Measurements from ENCODE around the gene SERPING1.

The SERPING1 gene

DNA sequence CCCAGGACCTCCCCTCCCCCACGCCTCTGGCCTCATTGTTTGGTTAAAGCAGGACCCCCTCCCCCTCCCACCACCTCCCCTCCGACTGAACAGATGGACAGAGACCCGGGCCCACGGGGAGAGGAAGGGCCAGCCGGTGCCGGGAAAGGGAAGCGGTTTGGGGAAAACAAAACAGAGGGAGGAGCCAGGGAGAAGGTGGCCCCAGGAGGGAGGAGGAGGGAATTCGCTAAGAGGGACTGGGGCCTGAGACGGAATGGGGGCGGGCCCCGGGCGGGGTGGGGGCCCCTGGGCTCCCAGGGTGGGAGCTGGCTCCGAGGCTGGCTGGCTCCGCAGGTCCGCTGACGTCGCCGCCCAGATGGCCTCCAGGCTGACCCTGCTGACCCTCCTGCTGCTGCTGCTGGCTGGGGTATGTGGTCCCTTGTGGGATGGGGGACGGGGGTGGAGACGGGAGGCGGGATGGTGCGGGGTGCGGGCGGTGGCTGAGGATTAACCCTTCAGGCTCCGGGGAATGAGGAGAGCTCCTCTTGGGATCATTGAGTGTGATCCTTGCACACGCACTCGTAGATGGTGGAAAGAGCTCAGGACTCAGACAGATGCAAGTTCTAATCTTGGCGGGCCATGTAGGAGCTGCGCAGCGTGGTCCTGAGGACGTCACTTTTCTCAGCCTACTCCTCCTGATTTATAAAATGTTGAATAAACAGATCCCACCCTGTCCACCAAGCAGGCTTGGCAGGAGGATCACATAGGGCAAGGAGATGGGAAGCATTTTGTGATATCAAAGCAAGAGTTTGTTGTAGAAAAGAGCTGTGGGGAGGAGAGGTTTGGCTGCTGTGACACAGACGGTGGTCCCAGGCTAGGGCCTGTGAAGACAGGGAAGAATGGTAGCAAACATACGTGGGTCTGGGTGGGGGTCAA lies 688 bp downstream of the SERPING1 start:
- DNase-seq, result peak; percentile 77

- DNase-seq, result no peak
Observed at GRCh38 chr11:57598831-57599155, 1.3 kb downstream of the SERPING1 start.

- DNase-seq, result no peak
Observed at GRCh38 chr11:57599381-57599780, 1.9 kb downstream of the SERPING1 start.

GRCh38 chr11:57601297-57601696 lies 3.8 kb downstream of the SERPING1 start:
- DNase-seq, result no peak

DNA sequence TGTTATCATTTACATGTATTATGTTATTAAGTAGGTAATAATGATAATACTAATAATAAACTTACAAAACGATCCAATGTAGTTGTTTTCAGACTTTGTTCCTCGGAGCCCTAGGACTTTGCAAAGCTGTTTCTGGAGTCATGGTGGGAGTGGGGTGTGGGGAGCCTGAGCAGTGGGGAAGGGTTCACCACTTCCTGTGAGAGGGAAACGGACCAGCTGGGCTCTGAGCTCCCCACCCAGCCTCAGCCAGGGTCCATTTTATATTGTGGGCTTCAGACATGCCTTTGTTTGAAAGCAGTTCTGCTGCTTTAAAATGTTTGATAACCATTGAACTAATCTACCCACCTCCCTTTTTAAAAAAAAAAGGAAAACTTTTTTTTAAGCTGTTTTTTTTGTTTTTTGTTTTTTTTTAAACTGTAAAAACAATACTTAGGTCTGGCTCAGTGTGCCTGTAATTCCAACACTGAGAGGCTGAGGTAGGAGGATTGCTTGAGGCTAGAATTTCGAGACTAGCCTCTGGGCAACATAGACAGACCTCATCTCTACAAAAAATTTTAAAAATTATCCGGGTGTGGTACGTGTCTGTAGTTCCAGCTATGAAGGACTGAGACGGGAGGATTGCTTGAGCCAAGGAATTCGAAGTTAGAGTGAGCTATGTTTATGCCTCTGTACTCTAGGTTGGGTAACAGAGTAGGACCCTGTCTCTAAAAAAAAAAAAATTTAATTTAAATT lies 7.0 kb downstream of the SERPING1 start:
- no peak for DNase-seq

DNA sequence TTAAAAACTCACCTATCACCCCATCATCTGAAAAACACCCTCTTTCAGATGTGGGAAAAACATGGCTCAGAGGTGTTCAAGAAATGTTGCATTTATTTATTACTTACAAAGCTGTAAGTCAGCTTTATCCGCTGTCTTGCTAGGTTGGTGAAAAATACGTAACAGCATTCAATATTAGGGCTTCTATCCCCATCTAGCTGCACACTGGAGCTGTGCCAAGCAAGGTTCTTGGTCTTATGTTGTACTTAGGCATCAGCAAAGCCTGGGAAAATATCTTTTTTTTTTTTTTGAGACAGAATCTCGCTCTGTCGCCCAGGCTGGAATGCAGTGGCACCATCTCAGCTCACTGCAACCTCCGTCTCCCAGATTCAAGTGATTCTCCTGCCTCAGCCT lies 7.5 kb downstream of the SERPING1 start:
- no peak for DNase-seq

GRCh38 chr11:57610170-57610569 lies 12.7 kb downstream of the SERPING1 start:
- no peak for DNase-seq

DNA sequence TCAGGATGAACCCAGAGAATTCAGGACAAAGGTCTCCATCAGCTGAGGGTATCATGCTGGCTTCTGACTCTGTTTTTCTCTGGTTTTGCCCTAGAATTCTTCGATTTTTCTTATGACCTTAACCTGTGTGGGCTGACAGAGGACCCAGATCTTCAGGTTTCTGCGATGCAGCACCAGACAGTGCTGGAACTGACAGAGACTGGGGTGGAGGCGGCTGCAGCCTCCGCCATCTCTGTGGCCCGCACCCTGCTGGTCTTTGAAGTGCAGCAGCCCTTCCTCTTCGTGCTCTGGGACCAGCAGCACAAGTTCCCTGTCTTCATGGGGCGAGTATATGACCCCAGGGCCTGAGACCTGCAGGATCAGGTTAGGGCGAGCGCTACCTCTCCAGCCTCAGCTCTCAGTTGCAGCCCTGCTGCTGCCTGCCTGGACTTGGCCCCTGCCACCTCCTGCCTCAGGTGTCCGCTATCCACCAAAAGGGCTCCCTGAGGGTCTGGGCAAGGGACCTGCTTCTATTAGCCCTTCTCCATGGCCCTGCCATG lies 16.8 kb downstream of the SERPING1 start:
- DNase-seq, result no peak

GRCh38 chr11:57615308-57615707 lies 17.8 kb downstream of the SERPING1 start:
- DNase-seq, result no peak

GRCh38 chr11:57616595-57616994 lies 19.1 kb downstream of the SERPING1 start:
- DNase-seq, result no peak

DNA sequence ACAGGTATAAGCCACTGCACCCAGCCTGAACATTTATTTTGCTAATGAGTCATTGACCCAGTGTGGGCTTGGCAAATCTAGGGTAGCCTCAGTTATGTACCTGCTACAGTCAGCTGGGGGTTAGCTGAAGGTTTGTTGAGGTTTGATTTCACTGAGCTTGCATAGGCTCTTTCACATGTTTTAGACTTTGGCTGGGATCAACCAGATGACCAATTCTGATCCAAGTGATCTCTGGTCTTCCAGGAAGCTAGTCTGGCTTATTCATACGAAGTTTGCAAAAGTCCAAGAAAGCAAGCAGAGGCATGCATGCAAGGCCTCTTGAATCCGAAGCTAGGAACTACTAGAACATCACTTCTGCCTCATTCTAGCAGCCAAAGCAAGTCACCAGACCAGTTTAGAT lies 21.0 kb downstream of the SERPING1 start:
- DNase-seq, result no peak

DNA sequence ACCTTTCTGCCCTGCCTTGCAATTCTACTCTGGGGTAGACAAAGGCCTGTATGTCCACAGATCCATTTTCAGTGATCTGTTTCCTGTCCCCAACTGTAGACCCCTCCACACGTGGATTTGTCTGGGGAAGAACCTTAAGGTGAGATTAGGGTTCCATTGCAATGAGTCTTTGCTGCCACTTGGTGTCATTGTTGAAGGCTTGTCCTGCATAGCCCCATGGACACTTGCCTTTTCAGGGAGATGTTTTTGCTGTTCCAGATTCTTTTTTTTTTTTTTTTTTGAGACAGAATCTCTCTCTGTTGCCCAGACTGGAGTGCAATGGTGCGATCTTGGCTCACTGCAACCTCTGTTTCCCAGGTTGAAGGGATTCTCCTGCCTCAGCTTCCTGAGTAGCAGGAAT lies 21.8 kb downstream of the SERPING1 start:
- no peak for DNase-seq

DNA sequence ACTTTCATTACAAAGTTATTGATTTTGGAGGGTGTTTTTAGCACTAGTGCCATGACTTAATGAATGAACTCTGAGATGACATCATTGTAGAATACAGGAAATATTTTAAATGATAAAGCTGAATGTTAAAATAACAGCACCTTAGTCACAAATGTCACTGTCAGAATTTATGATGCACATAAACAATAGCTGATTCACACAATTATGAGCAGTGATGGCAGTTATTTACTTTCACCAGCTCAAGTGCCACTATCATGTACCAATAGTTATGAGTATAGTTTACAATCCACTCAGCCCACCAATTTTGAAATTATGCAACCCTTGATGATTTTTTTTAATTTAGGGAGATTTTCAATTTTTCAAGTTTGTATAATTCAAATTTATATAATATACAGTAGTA lies 23.0 kb downstream of the SERPING1 start:
- no peak for DNase-seq

- DNase-seq, result no peak
Observed at GRCh38 chr11:57622263-57622662, 24.8 kb downstream of the SERPING1 start.

- DNase-seq, result no peak
Observed at GRCh38 chr11:57624864-57625263, 27.4 kb downstream of the SERPING1 start.

DNA sequence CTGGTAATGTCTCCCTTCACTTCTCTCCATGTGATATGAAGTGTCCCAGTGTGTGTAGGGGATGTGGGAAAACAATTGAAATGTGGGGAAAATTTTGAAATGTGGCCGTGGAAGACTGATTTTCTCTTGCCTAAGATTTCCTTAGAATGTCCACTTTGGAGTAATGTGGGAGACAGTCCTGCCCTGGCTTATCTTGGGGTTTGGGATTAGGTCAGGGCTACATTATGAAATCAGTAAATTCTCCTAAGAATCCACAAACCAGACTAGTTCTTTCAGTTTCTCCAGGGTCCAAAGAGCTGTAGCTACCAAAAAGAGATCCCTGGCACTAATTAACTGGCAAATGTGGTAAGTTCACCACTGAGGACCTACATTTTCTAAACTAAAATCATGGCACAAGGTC lies 29.4 kb downstream of the SERPING1 start:
- DNase-seq, result no peak

DNA sequence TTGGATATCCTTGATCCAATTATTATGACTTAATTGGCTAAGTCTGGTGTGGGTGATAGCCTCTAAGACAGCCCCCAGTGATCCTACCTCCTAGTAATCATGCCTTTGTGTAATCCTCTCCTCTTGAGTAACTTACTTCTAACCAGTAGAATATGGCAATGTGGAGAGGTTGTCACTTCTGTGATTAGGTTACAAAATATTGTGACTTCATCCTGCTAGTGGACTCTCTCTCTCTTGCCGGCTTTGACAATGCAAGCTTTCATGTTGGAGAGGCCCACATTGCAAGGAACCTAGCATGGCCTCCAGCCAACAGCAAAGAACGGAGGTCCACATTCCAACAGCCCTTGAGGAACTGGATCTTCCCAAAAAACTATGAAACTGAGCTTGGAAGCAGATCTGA lies 32.7 kb downstream of the SERPING1 start:
- DNase-seq, result peak; percentile 3

DNA sequence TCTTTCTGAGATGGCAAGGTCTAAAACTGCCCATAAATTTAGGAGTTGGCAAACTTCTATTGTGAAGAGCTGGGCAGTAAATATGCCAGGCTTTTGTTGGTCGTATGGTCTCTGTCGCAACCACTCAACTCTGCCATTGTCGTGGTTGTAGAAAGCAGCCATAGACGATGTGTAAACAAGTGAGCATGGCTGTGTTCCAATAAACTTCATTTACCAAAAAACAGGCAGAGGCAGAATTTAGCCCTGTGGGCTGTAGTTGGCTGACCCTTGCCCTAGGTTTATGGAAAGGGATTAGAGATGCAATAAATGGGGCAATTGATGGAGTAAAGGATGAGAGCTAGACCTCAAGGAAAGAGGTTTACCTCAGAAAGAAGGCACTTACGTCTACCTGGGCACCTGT lies 34.6 kb downstream of the SERPING1 start:
- no peak for DNase-seq

DNA sequence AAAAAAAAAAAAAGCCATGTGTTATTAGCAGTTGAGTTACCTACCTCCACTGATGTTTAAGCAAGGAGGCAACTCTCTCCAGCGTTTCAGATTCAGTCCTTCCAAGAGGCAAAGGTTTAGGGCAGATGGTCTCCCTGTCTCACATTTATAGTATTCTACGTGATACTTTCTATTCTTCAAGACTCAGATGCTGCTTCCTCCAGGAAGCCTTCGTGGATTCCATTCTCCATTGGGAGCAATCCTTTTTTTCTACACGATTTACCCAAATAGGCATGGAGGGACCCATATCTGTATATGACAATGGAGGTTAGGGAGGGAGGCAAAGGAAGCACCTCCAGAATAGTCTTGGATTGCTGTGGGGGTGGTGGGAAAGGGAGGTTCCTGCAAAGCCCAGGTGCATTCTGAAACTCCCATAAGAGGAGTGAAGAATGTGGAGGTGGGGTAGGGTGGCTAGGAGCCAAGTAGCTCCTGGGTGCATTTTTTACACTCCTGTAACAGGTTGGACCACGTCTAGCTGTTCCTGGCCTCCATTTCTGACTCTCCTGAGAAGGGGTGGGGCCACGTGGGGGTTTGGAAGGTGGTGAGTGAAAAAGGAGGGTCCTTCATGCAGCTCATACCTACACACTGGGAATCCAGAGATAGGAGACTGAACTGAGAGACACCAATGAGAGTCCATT lies 36.0 kb downstream of the SERPING1 start:
- DNase-seq, result no peak

GRCh38 chr11:57634311-57634710 lies 36.8 kb downstream of the SERPING1 start:
- DNase-seq, result no peak

GRCh38 chr11:57635246-57635645 lies 37.8 kb downstream of the SERPING1 start:
- DNase-seq, result no peak

- DNase-seq, result no peak
Observed at GRCh38 chr11:57637626-57638004, 40.1 kb downstream of the SERPING1 start.

DNA sequence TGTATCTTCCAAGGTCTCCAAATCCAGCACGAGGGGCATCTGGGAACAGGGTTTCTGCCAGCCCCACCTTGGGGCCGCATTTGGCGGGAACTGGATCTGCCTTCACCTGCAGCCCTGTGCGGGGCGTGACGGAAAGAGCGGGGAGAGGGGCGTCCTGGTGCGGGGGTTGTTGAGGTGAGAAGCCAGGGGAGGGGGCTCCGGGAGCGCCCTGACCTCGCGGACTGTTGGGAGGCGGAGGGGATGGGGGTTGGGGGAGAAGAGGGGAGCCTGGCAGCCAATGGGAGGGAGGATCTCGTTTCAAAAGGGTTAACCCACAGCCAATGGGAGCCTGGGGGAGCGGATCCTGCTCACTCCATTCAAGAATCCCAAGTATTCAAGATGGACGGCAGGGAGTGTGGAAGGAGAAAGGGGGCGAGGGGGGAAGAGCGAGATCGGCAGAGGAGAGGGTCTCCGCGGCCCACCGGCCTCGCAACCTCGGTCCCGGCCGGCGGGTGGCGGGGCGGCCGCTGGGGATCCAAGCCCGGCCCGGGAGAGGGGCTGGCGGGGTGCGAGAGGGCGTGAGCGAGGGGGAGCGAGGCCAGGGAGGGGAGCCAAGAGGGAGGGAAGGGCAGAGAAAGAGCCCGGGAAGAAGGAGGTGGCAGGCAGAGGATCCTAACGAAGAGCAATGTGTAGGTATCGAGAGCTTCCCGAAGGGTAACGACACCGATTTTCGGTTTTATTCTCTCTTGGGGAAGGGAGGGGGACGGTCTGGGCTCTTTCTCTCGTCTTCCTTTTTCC lies 40.7 kb downstream of the SERPING1 start:
- DNase-seq, result no peak
